HFF-Myc (cell line): ENCODE measurements around the gene LEF1.

ENCODE experiments used
- DNase-seq: peaks from one replicate; pipeline ENCODE4 v3.0.0-alpha.2; 2011; ENCODE audit warnings: low read depth; ENCODE audit errors: extremely low read depth
- H3K4me3 ChIP-seq: replicated peaks from 2 replicates; pipeline ENCODE4 v1.5.1; 2011; ENCODE audit warnings: low read depth, mild to moderate bottlenecking, control low read depth, low read length
- TF ChIP-seq, protein P1 (sequence below): IDR thresholded peaks from 2 replicates; pipeline ENCODE4 v1.5.1; 2012; ENCODE audit warnings: mild to moderate bottlenecking, low read depth, low read length, control low read depth; ENCODE audit errors: missing control alignments

LEF1 gene

DNA sequence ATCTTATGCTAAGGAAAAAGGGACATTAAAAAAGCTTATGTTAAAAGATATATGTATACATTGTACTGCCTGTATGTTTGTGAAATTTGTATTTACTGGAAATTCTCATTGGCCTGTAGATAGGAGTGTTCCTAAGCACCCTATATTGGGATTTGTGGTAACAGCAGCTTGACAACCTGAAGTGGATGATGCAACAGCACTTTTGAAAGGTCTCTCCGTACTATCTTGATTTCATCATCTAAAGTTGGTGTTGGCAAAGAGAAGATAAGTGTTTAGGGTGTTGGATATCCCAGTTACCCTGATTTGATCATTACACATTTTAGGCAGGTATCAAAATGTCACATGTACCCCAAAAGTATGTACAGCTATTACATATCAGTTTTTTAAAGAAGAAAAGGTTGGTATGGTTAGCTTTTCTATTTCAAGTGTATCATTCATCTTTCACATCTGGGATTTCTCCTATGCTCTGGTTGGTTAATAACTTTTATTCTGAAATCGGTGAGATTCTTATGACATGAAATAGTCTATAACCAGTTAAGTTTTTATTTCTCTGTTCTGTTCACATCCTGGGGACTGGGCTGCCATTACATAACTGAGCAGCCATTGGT, 168.7 kb downstream of the LEF1 start:
- no peak for DNase-seq
- TF ChIP-seq, protein P1, sequence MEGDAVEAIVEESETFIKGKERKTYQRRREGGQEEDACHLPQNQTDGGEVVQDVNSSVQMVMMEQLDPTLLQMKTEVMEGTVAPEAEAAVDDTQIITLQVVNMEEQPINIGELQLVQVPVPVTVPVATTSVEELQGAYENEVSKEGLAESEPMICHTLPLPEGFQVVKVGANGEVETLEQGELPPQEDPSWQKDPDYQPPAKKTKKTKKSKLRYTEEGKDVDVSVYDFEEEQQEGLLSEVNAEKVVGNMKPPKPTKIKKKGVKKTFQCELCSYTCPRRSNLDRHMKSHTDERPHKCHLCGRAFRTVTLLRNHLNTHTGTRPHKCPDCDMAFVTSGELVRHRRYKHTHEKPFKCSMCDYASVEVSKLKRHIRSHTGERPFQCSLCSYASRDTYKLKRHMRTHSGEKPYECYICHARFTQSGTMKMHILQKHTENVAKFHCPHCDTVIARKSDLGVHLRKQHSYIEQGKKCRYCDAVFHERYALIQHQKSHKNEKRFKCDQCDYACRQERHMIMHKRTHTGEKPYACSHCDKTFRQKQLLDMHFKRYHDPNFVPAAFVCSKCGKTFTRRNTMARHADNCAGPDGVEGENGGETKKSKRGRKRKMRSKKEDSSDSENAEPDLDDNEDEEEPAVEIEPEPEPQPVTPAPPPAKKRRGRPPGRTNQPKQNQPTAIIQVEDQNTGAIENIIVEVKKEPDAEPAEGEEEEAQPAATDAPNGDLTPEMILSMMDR: no peak

DNA sequence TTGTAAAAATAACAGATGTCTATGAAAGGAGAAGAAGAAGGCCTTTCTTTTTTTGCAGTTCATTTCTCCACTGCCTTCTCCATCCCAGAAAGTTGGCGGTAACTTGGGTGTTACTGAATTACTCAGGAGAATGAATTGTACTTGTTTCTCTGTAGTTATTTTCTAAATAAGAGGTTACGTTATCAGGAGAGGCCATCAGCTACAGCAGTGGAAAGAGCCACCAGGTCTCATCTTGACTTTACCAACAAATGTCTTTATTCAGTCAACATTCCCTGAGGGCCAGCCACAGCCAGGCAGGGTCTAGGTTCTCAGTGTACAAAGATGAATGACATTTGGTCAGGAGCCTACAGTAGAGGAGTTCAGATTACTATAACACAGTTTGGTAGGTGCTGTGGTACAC, 170.9 kb downstream of the LEF1 start:
- H3K4me3 ChIP-seq: no peak overlapping the region
- no peak for DNase-seq
- TF ChIP-seq, protein P1: no peak

More for the DNA sequence above, 168.7 kb downstream of the LEF1 start:
- no peak overlapping the region for H3K4me3 ChIP-seq
